Adrenal gland (tissue), 12 donors: Measurements from ENCODE around the gene TMSB10. TPM values are rescaled to one million over a fixed set of nuclear protein-coding genes. Genes with fewer than 3 reads are reported as not detected.

ENCODE experiments used
- DNase-seq, 7 donors: peaks; one replicate each; pipeline ENCODE4 v3.0.0-alpha.2; 2019 to 2020
- H3K27ac ChIP-seq, 5 donors: fragments of 200-600 bp; sonication (generic) in 4 of 5; 1 replicate in 3 of 5; 2 replicates in 2 of 5; pipeline versions ENCODE4 v1.5.1 to v1.8.0; 2016 to 2020; ENCODE audit warnings: mild to moderate bottlenecking in 1 of 5
- H3K27me3 ChIP-seq: fragments of 200-600 bp; 2 replicates; pipeline ENCODE4 v1.8.0; 2021
- H3K36me3 ChIP-seq, 2 donors: fragments of 200-600 bp; replicated peaks in 1 of 2; 1 replicate in 1 of 2; 2 replicates in 1 of 2; pipeline versions ENCODE4 v1.5.1 to v1.8.0; 2018 to 2022
- H3K4me1 ChIP-seq, 2 donors: fragments of 200-600 bp; replicated peaks in 1 of 2; 1 replicate in 1 of 2; 2 replicates in 1 of 2; pipeline versions ENCODE4 v1.5.1 to v1.8.0; 2018 to 2021
- H3K4me3 ChIP-seq, 4 donors: fragments of 200-600 bp; sonication (generic) in 3 of 4; one replicate each; pipeline ENCODE4 v1.5.1; 2016 to 2018
- H3K9me3 ChIP-seq, 3 donors: fragments of 200-600 bp; sonication (generic) in 1 of 3; replicated peaks in 1 of 3; 1 replicate in 2 of 3; 2 replicates in 1 of 3; pipeline versions ENCODE4 v1.5.1 to v1.8.0; 2016 to 2021
- CTCF ChIP-seq, 6 experiments: fragments of 450-650 bp in 4 of 6; fragments of 200-600 bp in 2 of 6; sonication (generic) in 1 of 6; IDR thresholded peaks; 1 replicate in 5 of 6; 2 replicates in 1 of 6; pipeline versions ENCODE4 v1.5.1 to v1.8.0; 2016 to 2021; ENCODE audit warnings: antibody characterized with exemption in 6 of 6, mild to moderate bottlenecking in 2 of 6, moderate library complexity in 1 of 6
- POLR2A ChIP-seq, 2 donors: fragments of 450-650 bp; IDR thresholded peaks; one replicate each; pipeline ENCODE4 v1.6.1; 2017; ENCODE audit warnings: antibody characterized with exemption in 2 of 2, mild to moderate bottlenecking in 2 of 2, moderate library complexity in 1 of 2
- WGBS, 4 donors: extraction: QIAGEN DNeasy Blood & Tissue Kit in 2 of 4; methylation state at CpG; one replicate each; pipeline versions ENCODE4 v1.1.5 to v1.1.7; 2013 to 2017; 5-methylcytosine and 5-hydroxymethylcytosine counted together
- intact Hi-C, 2 donors: fragments of 100-400 bp; cut with DNase I; formaldehyde crosslinking; loops; one replicate each; pipeline versions ENCODE4 v1.14.1 to v1.15.0; 2022 to 2023
- polyA plus RNA-seq, 3 donors: library from polyadenylated mRNA; stranded (reverse); fragments of 200-250 nt in 2 of 3; fragments of 350-450 nt in 1 of 3; fragmentation: Illumina TruSeq in 1 of 3; extraction: RNeasy Lipid Tissue Mini Kit (QIAGEN cat#74804) in 1 of 3; gene quantifications; one replicate each; pipeline ENCODE4 v1.2.3, GENCODE V29; 2013 to 2014
- total RNA-seq, 9 donors: library from RNA; depleted of rRNA in 4 of 9; stranded (reverse); fragments of >200 nt in 4 of 9; fragments of 120-200 nt in 1 of 9; fragmentation: NEBNext Ultra II Directional in 1 of 9; extraction: Animal tissue kit (Norgen Biotek cat#: 25700) in 1 of 9; gene quantifications; one replicate each; pipeline versions ENCODE4 v1.1.0 to v1.2.4, GENCODE V29; 2013 to 2023
- donor health status: healthy with polysubstance abuse.
- donor health status: Bipolar disorder and iron deficiency.
- donor health status: DM: yes; HTN: yes; CAD: no.
- donor health status: DM: no; HTN: no; CAD: no.
- donor health status: DM: no; HTN: no; CAD: no.
- donor health status: DM: yes; HTN: yes; CAD: no.

The TMSB10 gene
- total and polyA plus RNA-seq, 12 donors = 473 to 2,004 (median 1,367) TPM

DNA sequence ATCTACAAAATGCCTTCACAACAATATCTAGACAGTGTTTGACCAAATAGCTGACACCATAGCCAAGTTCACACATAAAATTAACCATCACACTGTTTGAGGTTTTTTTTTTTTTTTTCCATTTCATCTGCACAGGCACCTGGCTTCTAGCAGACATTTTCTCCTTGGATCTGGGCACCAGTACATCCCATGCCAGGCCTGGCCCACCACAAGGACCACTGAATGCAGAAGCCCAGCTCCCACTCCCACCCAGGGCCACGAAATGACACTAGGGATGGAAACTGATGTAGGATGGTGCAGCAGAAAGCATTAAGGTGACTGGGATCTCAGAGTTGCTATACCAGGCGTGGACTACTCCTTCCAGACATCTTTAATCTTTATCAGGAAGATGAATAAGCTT is 13.0 kb downstream of the TMSB10 start:
- peaks cover 6 to 12% of the 10 kb centered on the region in 2 donors for H3K4me1 ChIP-seq
- WGBS, 4 donors = 82 to 96% (median 90%) methylated on average over 2 of the region's 2 CpGs
- TF ChIP-seq POLR2A (IDR thresholded peaks at IDR 0.05) (no peak), CTCF (IDR thresholded peaks at IDR 0.05) (no peak)

GRCh38 chr2:84919885-84920580 is 14.6 kb downstream of the TMSB10 start:
- intact Hi-C loops = no loop called here
- peak overlapping the region in 1 of 4 donors; percentile 18 for H3K4me3 ChIP-seq

More for the DNA sequence above, 13.0 kb downstream of the TMSB10 start:
- Histone ChIP-seq H3K4me3 (no peak overlapping the region), H3K27me3 (no peaks in the 10 kb centered on the region), H3K27ac (no peak overlapping the region), H3K36me3 (no peaks in the 10 kb centered on the region), H3K9me3 (no peaks in the 10 kb centered on the region)
- intact Hi-C loops = no loop called here
- peak in 1 of 7 donors; percentile 35 for DNase-seq

DNA sequence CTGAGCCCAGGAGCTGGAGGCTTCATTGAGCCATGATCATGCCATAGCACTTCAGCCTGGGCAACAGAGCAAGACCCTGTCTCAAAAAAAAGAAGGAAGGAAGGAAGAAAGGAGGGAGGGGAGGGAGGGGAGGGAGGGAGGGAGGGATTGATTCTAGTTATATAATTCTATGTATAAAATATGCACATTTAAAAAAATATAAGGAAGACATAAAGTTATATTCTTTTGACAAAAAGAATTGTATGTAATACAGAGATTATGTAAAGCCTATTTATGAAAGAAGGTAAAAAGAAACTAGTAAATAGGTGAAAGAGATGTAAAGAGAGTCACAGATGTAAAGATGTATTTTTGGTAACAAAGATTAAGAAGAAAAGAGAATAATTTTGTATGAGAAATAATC is 17.6 kb downstream of the TMSB10 start:
- Histone ChIP-seq H3K36me3 (no peaks in the 10 kb centered on the region), H3K27me3 (no peaks in the 10 kb centered on the region), H3K27ac (no peak overlapping the region), H3K4me1 (peaks cover 6 to 20% of the 10 kb centered on the region in 2 donors), H3K4me3 (no peak overlapping the region), H3K9me3 (no peaks in the 10 kb centered on the region)
- intact Hi-C loops = no loop called here
- no peak for TF ChIP-seq CTCF (IDR thresholded peaks at IDR 0.05)
- TF ChIP-seq POLR2A (IDR thresholded peaks at IDR 0.05) = no peak
- no peak for DNase-seq

More at GRCh38 chr2:84919885-84920580, 14.6 kb downstream of the TMSB10 start:
- no peaks in the 10 kb centered on the region for H3K9me3 ChIP-seq
- H3K27ac ChIP-seq = peak overlapping the region; percentile 10 to 91 (median 87)
- peaks cover 6 to 12% of the 10 kb centered on the region in 2 donors for H3K4me1 ChIP-seq
- peak; percentile 53 to 86 (median 79) for DNase-seq
- H3K36me3 ChIP-seq = no peaks in the 10 kb centered on the region
- no peaks in the 10 kb centered on the region for H3K27me3 ChIP-seq
- TF ChIP-seq POLR2A (IDR thresholded peaks at IDR 0.05) = peak in 1 of 2 donors; percentile 20
- TF ChIP-seq CTCF (IDR thresholded peaks at IDR 0.05) = no peak
- WGBS, 4 donors = 4 to 11% (median 9%) methylated on average over 7 of the region's 7 CpGs

- H3K27ac ChIP-seq = peak overlapping the region in 1 of 5 donors; percentile 1
- no peaks in the 10 kb centered on the region for H3K36me3 ChIP-seq
- DNase-seq = peak in 4 of 7 donors; percentile 8 to 57 (median 38)
- H3K27me3 ChIP-seq = no peaks in the 10 kb centered on the region
- 56 to 68% (median 61%) methylated on average over 9 of the region's 9 CpGs for whole genome bisulfite sequencing, 4 donors
- TF ChIP-seq POLR2A (IDR thresholded peaks at IDR 0.05) (no peak), CTCF (IDR thresholded peaks at IDR 0.05) (no peak)
- peaks cover 6 to 20% of the 10 kb centered on the region in 2 donors for H3K4me1 ChIP-seq
- no peak overlapping the region for H3K4me3 ChIP-seq
- H3K9me3 ChIP-seq = no peaks in the 10 kb centered on the region
- intact Hi-C loops = no loop called here
Measured at GRCh38 chr2:84924173-84925106, 19.0 kb downstream of the TMSB10 start.
